Subcutaneous abdominal adipose tissue (tissue), 5 donors: Measurements from ENCODE around the gene RPL6.

Source experiments
- H3K27ac ChIP-seq: one replicate; pipeline ENCODE4 v1.7.0; 2013; ENCODE audit warnings: low read depth, mild to moderate bottlenecking, inconsistent platforms, low read length, moderate library complexity
- H3K27me3 ChIP-seq, 5 donors: one replicate each; pipeline ENCODE4 v1.7.0; 2013; ENCODE audit warnings: low read length in 5 of 5, inconsistent platforms in 1 of 5; ENCODE audit not compliant: control insufficient read depth in 5 of 5, insufficient read depth in 4 of 5
- H3K36me3 ChIP-seq, 5 donors: one replicate each; pipeline ENCODE4 v1.7.0; 2013; ENCODE audit warnings: low read length in 5 of 5; ENCODE audit not compliant: control insufficient read depth in 5 of 5, insufficient read depth in 5 of 5
- H3K4me1 ChIP-seq, 5 donors: one replicate each; pipeline ENCODE4 v1.7.0; 2013; ENCODE audit warnings: low read length in 5 of 5, mild to moderate bottlenecking in 3 of 5, moderate library complexity in 1 of 5; ENCODE audit not compliant: control insufficient read depth in 5 of 5, insufficient read depth in 5 of 5
- H3K4me3 ChIP-seq, 5 donors: one replicate each; pipeline ENCODE4 v1.7.0; 2013; ENCODE audit warnings: low read length in 5 of 5, low read depth in 1 of 5
- H3K9ac ChIP-seq, 5 donors: one replicate each; pipeline ENCODE4 v1.7.0; 2013; ENCODE audit warnings: low read length in 5 of 5, mild to moderate bottlenecking in 4 of 5, moderate library complexity in 3 of 5
- H3K9me3 ChIP-seq, 5 donors: one replicate each; pipeline ENCODE4 v1.7.0; 2013; ENCODE audit warnings: low read length in 5 of 5; ENCODE audit not compliant: control insufficient read depth in 5 of 5
- donor health status: healthy.
- donor health status: healthy.
- donor health status: healthy.
- donor health status: healthy.
- donor health status: healthy.

Gene RPL6

GRCh38 chr12:112381883-112382796 is 27.3 kb downstream of the RPL6 start, which contains the start of gene HECTD4:
Gene HECTD4, minus strand, starts transcription at chr12:112382431. Its CDS starts 303 bp downstream, at chr12:112382128.
- Histone ChIP-seq H3K36me3 (no peaks in the 10 kb centered on the region), H3K9ac (peak within 1 kb of the TSS; percentile 73 to 93 (median 86)), H3K4me3 (peak within 1 kb of the TSS; percentile 72 to 84 (median 79)), H3K4me1 (peaks cover 7 to 20% (median 17%) of the 10 kb centered on the region in 5 donors), H3K9me3 (no peaks in the 10 kb centered on the region), H3K27ac (peak within 1 kb of the TSS; percentile 60), H3K27me3 (no peaks in the 10 kb centered on the region)

GRCh38 chr12:112381406-112381882 is 28.0 kb downstream of the RPL6 start:
- Histone ChIP-seq H3K27ac (peak overlapping the region; percentile 60), H3K27me3 (no peaks in the 10 kb centered on the region), H3K4me3 (peak overlapping the region; percentile 72 to 84 (median 79)), H3K9me3 (no peaks in the 10 kb centered on the region), H3K36me3 (no peaks in the 10 kb centered on the region), H3K4me1 (peaks cover 7 to 20% (median 17%) of the 10 kb centered on the region in 5 donors), H3K9ac (peak overlapping the region; percentile 71 to 93 (median 73))

GRCh38 chr12:112380663-112381405 is 28.6 kb downstream of the RPL6 start:
- peaks cover 7 to 20% (median 17%) of the 10 kb centered on the region in 5 donors for H3K4me1 ChIP-seq
- no peaks in the 10 kb centered on the region for H3K27me3 ChIP-seq
- H3K9ac ChIP-seq: peak overlapping the region; percentile 71 to 93 (median 73)
- H3K9me3 ChIP-seq: no peaks in the 10 kb centered on the region
- H3K4me3 ChIP-seq: peak overlapping the region; percentile 72 to 84 (median 79)
- peak overlapping the region; percentile 60 for H3K27ac ChIP-seq
- H3K36me3 ChIP-seq: no peaks in the 10 kb centered on the region

GRCh38 chr12:112375105-112375504 is 34.3 kb downstream of the RPL6 start:
- no peak overlapping the region for H3K9ac ChIP-seq
- H3K27ac ChIP-seq: no peak overlapping the region
- H3K9me3 ChIP-seq: no peaks in the 10 kb centered on the region
- no peaks in the 10 kb centered on the region for H3K27me3 ChIP-seq
- no peak overlapping the region for H3K4me3 ChIP-seq
- H3K36me3 ChIP-seq: no peaks in the 10 kb centered on the region
- H3K4me1 ChIP-seq: peaks cover 0 to 8% (median under 1%) of the 10 kb centered on the region in 5 donors

GRCh38 chr12:112374166-112374740 is 35.2 kb downstream of the RPL6 start:
- no peak overlapping the region for H3K4me3 ChIP-seq
- H3K4me1 ChIP-seq: peaks cover 0 to 13% (median 4%) of the 10 kb centered on the region in 5 donors
- H3K9ac ChIP-seq: peak overlapping the region in 1 of 5 donors; percentile 56
- no peaks in the 10 kb centered on the region for H3K36me3 ChIP-seq
- no peaks in the 10 kb centered on the region for H3K27me3 ChIP-seq
- no peak overlapping the region for H3K27ac ChIP-seq
- H3K9me3 ChIP-seq: no peaks in the 10 kb centered on the region

GRCh38 chr12:112370868-112371510 is 38.4 kb downstream of the RPL6 start:
- H3K4me3 ChIP-seq: no peak overlapping the region
- no peaks in the 10 kb centered on the region for H3K27me3 ChIP-seq
- H3K27ac ChIP-seq: no peak overlapping the region
- H3K9me3 ChIP-seq: no peaks in the 10 kb centered on the region
- no peaks in the 10 kb centered on the region for H3K36me3 ChIP-seq
- no peak overlapping the region for H3K9ac ChIP-seq
- peaks cover 0 to 13% (median 4%) of the 10 kb centered on the region in 5 donors for H3K4me1 ChIP-seq

- Histone ChIP-seq H3K27ac (no peak overlapping the region), H3K4me3 (no peak overlapping the region), H3K9ac (no peak overlapping the region), H3K36me3 (no peaks in the 10 kb centered on the region), H3K27me3 (no peaks in the 10 kb centered on the region), H3K9me3 (no peaks in the 10 kb centered on the region), H3K4me1 (peaks cover 0 to 13% (median 4%) of the 10 kb centered on the region in 5 donors)
Measured at GRCh38 chr12:112370199-112370598, 39.2 kb downstream of the RPL6 start.

- Histone ChIP-seq H3K36me3 (no peaks in the 10 kb centered on the region), H3K27me3 (no peaks in the 10 kb centered on the region), H3K9ac (no peak overlapping the region), H3K9me3 (no peaks in the 10 kb centered on the region), H3K4me1 (peaks cover 0 to 13% (median 4%) of the 10 kb centered on the region in 5 donors), H3K27ac (no peak overlapping the region), H3K4me3 (no peak overlapping the region)
Measured at GRCh38 chr12:112368856-112369255, 40.5 kb downstream of the RPL6 start.

- H3K4me3 ChIP-seq: no peak overlapping the region
- no peaks in the 10 kb centered on the region for H3K27me3 ChIP-seq
- peaks cover 0 to 13% (median 4%) of the 10 kb centered on the region in 5 donors for H3K4me1 ChIP-seq
- no peaks in the 10 kb centered on the region for H3K9me3 ChIP-seq
- H3K36me3 ChIP-seq: no peaks in the 10 kb centered on the region
- no peak overlapping the region for H3K9ac ChIP-seq
- no peak overlapping the region for H3K27ac ChIP-seq
Measured at GRCh38 chr12:112367965-112368364, 41.4 kb downstream of the RPL6 start.
